Measurements from ENCODE around the gene SYT6.

Gene SYT6

GRCh38 chr1:114154146-114154962, 685 bp upstream of the SYT6 start:
- DNase-seq (ENCODE audit: low read depth): no peak

- peak; percentile 11 for DNase-seq (ENCODE audit: low read depth)
These were observed 985 bp downstream of the SYT6 start for GRCh38 chr1:114152508-114153260.

- DNase-seq (ENCODE audit: low read depth): no peak
These were observed 1.6 kb downstream of the SYT6 start for GRCh38 chr1:114152089-114152507.

GRCh38 chr1:114150016-114150415, 3.7 kb downstream of the SYT6 start:
- DNase-seq (ENCODE audit: low read depth): no peak

- DNase-seq (ENCODE audit: low read depth): no peak
These were observed 4.5 kb downstream of the SYT6 start for GRCh38 chr1:114149211-114149610.

- no peak for DNase-seq (ENCODE audit: low read depth)
These were observed 8.0 kb downstream of the SYT6 start for GRCh38 chr1:114145504-114146151.

- DNase-seq (ENCODE audit: low read depth): no peak
These were observed 9.7 kb downstream of the SYT6 start for GRCh38 chr1:114144016-114144415.

GRCh38 chr1:114139540-114139939, 14.1 kb downstream of the SYT6 start:
- no peak for DNase-seq (ENCODE audit: low read depth)

- no peak for DNase-seq (ENCODE audit: low read depth)
These were observed 16.2 kb downstream of the SYT6 start for GRCh38 chr1:114137497-114137896.

- DNase-seq (ENCODE audit: low read depth): no peak
These were observed 17.9 kb downstream of the SYT6 start for GRCh38 chr1:114135786-114136185.

- no peak for DNase-seq (ENCODE audit: low read depth)
These were observed 19.2 kb downstream of the SYT6 start for GRCh38 chr1:114134518-114134917.

GRCh38 chr1:114133129-114133528, 20.5 kb downstream of the SYT6 start:
- no peak for DNase-seq (ENCODE audit: low read depth)

GRCh38 chr1:114131526-114132220, 22.0 kb downstream of the SYT6 start:
- DNase-seq (ENCODE audit: low read depth): no peak

GRCh38 chr1:114130846-114131525, 22.7 kb downstream of the SYT6 start:
- DNase-seq (ENCODE audit: low read depth): no peak

- DNase-seq (ENCODE audit: low read depth): no peak
These were observed 23.5 kb downstream of the SYT6 start for GRCh38 chr1:114130213-114130612.

GRCh38 chr1:114128293-114128692, 25.4 kb downstream of the SYT6 start:
- DNase-seq (ENCODE audit: low read depth): no peak

- no peak for DNase-seq (ENCODE audit: low read depth)
These were observed 27.2 kb downstream of the SYT6 start for GRCh38 chr1:114126261-114127095.

- DNase-seq (ENCODE audit: low read depth): no peak
These were observed 29.0 kb downstream of the SYT6 start for GRCh38 chr1:114124644-114125043.

GRCh38 chr1:114122941-114123618, 30.6 kb downstream of the SYT6 start:
- DNase-seq (ENCODE audit: low read depth): peak; percentile 27

GRCh38 chr1:114118351-114118990, 35.2 kb downstream of the SYT6 start:
- DNase-seq (ENCODE audit: low read depth): no peak
